Stimulated activated CD8-positive, alpha-beta memory T cell treated with anti-CD3 and anti-CD28 coated beads, Interleukin-7, amount 100 ng/mL, for 4 hours (primary cell): ENCODE results near the gene GAB4.
"Not testable (repeated sequence)": the region's sequence is repeated elsewhere in the genome, so short reads cannot be mapped to it uniquely, and the experiment has no call there.

Experiments used
- DNase-seq, 2 donors: peaks; one replicate each; pipeline ENCODE4 v3.0.0-alpha.2; 2020; ENCODE audit warnings: low read depth in 2 of 2

GAB4 gene

DNA sequence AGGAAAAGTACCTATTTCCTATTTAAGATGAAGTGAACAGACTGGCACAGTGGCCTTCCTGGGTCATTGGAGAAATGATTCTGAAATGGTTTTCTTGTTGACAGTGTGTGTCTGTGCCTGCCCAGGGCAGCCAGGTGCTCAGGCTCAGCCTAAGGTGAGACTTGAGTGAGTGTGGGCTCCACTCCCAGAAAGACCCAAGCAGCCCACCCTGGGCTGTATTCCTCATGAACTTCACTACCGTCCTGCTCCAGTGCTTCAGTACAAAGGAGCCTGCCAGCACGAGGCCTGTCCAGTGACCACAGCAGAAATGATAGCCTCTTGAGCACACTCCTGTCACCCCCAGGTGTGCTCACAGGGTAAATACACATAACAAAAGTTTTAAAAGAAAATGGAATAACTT lies 49.5 kb downstream of the GAB4 start:
- DNase-seq: no peak

DNA sequence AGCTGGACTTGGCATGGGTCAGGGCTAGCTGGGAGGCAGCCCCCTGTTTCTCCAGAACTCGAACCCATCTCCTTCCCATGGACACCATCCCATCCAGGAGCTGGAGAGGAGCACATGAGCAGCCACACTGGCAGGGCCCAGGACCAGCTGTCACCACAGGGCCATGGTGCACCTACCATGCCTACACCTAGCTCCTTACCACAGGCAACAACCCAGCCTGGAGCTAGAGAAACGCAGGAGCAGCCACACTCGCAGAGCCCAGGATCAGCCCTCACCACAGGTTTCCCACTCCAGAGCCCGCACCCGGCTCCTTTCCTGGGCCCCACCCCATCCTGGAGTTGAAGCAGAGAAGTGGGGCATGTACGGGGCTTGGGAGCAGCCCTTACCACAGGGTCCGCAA lies 50.2 kb downstream of the GAB4 start:
- no peak for DNase-seq

DNA sequence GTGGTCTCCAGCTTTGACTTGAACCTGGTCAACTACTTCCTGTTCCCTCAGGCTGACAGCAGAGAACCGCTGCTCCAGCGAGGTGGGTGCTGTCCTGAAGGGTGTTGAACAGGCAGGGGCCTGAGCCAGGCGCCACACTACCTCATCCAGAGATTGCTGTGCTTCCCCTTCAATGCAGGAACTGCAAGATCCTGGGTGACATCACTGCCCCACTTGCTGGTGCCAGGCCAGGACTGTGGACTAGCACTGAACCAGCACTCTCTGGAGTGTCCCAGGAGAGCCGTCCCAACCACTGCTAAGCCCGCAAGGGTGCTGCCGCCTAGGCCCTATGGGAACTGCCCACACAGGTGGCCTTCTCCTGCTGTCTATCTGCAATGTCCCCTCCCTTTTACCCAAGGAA lies 51.7 kb downstream of the GAB4 start:
- no peak for DNase-seq

DNA sequence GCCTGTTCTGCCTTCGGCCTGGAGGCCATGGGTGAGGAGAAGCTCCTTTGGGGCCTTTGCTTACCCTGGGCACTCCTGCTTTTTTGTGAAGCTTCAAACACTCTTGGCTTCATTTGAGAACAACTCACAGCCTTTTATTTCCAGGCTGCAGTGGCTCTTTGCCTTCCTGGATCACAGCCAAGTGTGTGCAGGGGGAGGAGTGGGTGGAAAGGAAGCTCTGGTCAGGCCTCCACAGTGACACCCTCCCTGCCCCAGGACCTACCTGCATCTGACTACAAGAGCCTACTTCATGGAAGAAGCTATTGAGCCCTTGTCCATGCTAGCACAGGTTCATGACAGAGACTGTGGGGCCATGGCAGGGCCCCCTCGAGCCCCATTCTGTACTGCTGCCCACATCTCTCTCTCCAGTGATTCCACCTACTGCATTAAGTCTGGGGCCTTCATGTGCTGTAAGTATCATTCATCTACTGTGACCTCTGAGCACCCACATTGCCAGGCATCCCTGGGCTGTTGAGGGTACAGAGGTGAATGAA lies 52.3 kb downstream of the GAB4 start:
- no peak for DNase-seq

DNA sequence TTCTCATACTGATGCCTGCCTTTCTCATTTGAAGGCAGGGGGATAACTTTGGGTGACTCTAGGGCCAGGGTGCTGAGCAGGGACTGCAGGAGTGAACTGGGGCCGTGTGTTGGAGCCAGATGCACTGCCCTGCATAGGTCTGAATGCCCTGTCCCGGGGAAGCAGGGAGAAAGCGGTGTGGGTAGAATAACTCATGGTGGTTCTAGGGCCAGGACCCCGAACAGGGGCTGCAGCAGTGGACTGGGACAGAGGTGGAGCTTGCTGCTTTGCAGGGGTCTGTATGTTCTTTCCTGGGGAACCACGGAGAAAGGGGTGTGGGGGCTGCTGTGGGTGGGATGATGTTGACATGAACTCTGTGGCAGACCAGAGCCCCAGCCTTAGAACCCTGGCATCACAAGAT lies 52.9 kb downstream of the GAB4 start:
- no peak for DNase-seq

DNA sequence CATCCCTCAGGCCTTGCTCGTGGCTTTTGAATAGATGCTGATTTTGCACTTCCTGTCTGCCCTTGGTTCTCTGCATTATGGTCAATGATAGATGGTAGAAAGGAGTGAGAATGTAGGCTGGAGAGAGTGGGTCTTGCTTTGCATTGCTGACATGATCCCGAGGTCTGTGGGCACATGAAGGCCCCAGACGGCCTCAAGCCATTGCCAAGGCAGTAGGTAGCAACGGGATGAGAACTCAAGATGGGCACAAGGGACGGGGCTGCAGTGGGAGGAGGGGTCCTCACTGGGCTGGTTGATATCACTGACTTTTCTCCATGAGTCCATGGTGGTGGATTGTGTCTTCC lies 54.0 kb downstream of the GAB4 start:
- no peak for DNase-seq

DNA sequence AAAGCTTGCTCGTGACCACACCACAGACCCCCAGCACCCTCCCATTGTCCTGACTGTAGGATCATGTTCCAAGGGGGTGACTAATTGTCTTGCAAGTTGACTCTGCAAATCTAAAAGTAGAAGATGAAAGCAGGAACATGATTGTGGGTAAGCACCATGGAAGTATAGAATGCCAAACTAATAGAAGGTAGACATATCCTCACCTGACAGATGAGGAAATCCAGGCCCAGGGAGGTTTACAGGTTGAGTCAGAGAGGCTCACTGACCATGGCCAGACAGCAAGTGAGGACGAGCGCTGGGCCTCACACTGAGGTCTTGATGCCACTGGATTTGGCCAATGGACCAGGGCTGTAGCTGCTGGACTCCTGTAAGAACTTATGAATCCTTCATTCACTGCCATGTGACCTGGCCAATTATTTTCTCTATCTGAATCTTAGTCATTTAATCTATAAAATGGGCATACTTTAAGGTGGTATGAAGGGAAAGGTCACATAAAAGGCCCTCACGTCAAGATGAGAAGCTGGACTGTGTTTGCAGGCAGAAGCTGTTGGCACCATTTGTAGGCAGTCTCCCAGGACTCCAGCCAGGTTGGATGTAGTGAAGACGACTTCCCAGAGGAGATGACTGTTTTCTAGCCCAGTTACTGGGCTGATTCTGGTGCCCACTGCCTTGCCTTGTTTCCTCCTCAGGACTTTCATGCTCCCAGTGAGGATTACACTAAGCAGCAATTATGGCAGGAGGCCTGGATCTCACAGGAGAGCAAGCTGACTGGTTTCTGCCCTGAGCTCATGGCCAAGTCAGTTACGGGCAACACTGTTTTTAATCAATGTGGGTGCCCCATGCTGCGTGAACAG lies 54.6 kb downstream of the GAB4 start:
- no peak for DNase-seq

DNA sequence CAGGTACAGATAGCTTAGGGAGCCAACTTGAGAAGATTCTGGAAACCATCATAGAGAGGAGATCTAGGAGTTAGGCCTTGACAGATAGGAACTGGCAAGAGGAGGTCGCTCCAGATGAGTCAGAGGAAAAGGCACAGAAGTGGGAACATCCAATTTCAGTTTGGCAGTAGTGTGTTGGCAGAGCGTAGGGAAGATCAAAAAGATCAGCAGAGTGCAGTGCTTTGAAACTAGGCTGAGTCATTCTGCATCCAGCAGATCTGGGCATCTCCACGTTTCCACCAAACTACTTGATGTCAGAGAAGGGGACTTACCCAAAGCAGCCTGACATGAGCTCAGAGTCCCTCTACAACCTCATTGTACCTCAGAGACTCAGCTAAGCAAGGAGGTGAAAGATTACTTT lies 58.5 kb downstream of the GAB4 start:
- no peak for DNase-seq

DNA sequence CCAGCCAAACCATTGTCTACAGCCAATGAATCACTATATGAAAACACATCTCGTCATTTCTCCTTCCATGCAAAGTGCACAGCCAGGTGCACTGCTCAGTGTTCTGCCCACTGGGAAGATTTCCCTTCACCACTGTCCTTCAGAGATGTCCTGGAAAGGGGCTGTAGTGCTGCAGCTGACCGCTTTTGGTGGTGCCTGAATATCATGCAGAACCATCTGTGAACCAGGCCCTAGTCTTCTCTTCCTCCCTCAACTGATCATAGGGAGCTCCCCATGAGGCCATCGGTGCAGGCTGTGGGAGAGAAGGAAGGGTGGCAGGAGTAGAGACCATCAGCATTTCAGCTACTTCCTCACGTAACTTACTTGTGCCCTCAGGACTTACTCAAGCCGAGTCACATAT lies 70.2 kb downstream of the GAB4 start:
- DNase-seq: no peak

DNA sequence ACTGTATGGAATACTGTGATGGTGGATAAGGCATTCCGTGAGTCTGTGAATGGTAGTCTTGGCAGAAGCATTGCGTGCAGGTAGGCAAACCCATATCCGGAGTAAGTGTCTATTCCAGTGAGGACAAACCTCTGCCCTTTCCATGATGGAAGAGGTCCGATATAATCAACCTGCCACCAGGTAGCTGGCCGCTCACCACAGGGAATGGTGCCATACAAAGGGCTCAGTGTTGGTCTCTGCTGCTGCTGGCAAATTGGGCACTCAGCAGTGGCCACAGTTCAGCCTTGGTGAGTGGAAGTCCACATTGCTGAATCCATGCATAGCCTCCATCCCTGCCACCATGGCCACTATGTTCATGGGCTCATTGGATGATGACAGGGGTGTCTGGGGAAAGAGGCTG lies 70.8 kb downstream of the GAB4 start:
- DNase-seq: not testable (repeated sequence)

DNA sequence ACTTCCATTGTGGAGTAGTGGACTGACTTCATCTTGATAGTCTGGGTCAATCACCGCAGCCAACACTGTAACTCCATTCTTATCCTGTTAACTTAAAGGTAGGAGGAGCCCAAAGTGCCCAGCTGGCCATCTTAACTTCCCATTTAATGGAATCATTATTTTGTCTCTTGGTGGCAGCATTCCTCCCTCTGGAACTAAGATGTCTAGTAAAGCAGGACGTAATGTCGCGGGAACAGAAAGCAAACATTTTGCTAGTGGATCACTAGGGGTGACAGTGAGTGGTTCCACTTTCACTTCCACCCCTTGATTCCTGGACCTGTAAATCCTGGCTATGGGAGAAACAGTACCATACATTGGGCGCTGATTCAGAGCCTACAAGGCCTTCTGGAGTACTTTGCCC lies 71.4 kb downstream of the GAB4 start:
- no peak for DNase-seq

DNA sequence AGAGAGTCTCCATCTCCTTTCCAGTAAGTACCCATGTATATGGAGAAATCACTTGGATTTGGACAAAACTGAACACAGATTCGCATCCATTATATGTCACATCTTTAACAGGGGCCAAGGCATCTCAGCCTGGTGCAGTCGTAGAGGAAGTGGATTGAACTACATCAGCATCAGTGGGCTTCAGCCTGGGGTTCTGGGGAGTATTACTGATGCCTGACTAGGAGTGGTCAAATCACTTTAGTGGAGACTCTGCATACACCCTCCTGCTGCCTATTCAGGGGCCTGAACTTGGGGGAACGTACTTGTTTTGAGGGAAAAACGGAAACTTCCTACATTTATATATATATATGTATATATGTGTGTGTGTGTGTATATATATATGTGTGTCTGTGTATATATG lies 72.8 kb downstream of the GAB4 start:
- DNase-seq: no peak

DNA sequence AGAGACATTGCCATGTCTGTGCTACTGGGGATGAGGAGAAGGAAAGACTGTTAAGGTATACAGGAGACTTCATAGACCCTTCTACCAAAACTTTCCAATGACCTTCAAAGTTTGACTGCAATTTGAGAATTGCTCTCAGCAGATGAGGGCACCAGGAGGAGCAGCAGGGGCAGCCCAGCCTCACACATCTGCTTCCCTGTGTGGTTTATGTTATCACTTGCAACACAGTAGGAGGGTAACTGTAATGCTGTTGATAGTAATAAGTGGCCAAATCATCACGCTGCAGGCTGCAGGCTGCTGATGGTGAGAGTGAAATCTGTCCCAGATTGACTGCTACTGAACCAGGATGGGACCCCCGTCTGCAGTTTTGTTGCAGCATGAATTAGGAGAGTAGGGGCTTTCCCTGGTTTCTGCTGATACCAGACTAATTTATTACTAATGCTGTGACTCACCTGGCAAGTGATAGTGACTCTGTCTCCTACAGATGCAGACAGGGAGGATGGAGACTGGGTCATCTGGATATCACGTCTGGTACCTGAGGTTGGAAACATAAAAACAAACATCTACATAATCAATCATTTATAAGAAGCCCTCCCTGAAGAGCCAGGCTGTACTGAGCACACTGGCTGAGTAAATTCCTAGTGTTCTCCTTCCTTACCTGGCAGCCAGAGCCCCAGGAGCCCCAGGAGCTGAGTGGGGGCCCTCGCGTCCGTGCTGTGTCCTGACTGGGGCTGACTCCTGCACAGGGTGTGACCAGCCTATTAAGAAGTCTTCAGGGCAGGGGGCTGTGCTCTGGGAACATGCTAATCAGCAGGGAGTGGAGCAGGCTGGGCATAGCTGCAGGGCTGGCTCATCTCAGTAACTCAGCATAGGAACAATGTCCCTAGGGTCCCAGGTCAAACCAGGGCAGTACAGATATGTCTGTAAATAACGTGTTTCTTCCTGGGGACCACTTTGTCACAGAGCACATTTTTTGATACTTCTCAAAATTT lies 74.4 kb downstream of the GAB4 start:
- no peak for DNase-seq

DNA sequence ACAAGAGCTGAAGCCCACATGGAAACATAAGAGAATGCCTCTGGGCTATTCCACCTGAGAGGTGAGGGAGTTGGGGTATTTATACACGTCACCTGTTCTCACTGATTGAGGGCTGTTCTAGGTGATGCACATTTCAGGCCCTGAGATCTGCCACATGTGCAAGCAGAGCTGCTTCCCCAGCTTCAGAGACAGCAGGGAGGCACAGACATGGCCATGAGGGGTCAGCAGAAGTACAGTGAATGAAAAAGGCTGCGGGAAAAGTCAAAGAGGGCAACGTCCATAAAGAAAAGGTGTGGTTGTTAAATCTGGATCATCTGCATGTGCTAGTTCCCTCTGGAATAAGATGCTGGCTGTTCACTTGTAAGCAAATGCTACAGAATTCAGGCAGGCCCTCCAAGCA lies 75.4 kb downstream of the GAB4 start:
- no peak for DNase-seq

DNA sequence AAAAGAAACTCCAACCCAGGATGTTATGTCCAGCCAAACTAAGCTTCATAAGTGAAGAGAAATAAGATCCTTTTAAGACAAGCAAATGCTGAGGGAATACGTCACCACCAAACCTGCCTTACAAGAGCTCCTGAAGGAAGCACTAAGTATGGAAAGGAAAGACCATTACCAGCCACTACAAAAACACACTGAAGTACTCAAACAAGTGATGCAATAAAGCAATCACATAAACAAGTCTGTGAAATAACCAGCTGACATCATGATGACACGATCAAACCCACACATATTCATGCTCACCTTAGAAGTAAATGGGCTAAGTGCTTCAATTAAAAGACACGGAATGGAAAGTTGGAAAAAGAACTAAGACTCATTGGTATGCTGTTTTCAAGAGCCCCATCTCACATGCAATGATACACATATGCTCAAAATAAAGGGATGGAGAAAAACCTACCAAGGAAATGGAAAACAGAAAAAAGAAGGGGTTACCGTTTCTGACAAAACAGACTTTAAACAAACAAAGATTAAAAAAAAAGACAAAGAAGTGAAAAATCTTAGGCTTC lies 82.5 kb downstream of the GAB4 start:
- no peak for DNase-seq

DNA sequence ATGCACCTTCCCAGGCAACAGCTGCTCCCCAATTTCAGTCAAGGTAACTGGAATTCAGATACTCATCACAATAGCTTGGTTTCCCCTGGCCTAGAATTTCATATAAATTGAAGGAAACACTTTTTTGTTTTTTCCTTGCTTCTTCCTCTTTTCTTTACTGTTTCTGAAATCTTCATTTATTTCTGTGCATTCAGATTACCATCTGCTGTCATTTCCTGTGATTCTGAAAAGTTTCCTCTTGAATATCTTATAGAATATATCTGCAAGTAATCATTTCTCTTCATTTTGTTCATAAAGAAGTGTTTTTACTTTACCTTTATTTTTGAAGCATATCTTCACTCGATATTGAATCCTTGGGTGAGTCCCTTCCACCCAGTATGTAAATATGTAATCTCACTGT lies 85.3 kb downstream of the GAB4 start:
- DNase-seq: no peak

DNA sequence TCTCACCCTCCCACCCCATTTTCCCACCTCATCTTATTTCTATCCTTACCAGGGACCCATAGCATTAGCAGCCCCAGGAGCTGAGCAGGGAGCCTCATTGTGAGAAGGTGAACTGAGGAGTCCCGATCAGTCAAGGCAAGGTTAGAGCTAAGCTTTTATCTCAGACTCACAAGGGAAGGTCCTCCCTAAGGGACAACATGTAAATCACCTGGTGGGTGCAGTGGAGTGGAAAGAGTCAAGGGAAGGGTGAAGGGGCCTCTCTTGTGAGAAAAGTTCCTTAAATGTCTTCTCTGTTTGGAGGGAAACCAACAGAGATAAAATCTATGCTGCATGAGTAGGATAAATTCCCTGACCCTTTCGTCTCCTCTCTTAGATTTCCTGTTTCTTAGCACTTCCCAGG lies 85.9 kb downstream of the GAB4 start:
- DNase-seq: no peak

DNA sequence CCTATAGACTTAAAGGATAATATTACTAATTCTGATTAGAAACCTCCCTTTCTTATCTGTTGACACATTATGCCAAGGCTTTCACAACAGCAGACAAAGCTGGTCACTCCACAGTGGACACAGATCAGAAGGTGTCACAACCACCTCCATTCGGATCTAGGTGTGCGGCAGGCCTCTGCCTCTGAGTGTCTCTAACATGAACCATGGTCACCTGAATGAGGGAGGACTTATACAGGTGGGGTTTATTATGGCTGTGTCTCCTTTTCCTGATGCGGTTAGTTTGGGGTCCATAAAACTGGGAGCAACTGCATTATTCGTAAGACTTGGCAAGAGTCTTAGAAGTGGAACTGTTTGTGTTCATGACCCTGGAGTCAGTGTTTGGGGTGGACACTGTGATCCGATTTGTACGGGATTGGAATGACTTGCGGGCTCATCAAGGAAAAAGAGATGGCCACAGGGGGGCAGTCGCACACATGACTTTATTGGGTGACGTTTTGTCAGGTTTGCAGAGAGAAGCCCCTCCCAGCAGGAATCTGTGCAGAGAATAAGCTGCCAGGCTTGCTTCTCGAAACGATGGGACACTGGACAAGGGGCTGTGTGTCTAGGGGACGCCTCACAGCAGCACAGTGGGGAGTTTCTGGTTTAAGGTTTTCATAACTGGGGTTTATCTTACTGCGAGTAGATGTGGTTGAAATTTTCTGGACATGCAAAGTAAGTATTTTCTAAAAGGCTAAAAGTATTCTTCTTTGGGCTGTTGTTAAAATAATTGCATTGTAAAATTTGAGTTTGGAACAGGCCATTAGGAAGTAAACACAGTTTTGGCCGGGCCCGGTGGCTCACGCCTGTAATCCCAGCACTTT lies 90.6 kb downstream of the GAB4 start:
- DNase-seq: peak; percentile 17 to 19

DNA sequence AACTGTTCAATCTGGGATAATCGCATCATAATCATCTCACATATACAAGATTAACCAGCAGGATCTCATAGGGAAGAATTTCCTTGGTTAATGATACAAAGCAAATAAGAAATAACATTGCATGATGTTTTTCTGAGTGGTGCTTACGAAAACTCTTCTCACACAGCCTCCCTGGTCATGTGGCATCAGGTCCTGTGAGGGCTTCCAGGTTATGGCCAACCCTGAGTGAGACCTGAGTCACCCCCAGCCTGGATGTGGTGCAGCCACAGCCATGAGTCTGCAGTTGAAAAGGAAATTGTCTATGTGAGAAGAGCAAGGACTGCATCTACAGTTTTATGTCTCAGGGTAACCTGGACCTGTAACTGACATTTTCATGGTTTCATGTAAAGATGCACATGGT lies 92.3 kb downstream of the GAB4 start:
- no peak for DNase-seq

DNA sequence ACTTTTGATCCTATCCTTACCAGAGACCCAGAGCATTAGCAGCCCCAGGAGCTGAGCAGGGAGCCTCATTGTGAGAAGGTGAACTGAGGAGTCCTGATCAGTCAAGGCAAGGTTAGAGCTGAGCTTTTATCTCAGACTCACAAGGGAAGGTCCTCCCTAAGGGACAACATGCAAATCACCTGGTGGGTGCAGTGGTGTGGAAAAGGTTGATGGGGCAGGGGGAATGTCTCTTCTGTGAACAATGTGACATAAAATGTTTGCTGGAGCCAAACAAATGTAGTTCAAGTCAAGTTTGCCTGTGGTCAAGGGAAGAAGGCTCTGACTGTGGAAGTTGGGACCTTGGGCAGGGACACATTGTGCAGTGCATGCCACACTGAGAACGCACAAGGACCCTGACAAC lies 93.1 kb downstream of the GAB4 start:
- not testable (repeated sequence) for DNase-seq

DNA sequence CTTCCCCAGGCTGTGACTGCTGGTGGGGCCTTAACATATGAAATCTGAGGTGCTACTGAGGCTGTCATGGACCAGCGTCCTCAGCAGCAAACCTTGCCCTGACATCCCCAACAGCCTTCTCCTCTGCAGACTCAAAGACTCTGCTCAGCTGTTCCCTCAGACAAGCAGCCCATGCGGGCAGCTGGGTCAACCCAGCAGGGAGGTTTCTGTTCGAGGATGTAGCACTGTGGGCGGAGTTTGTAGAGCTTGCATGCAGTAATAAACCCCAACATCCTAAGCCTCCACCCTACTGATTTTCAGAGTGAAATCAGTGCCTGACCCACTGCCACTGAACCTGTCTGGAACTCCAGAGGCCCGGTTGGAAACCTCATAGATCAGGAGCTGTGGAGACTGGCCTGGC lies 94.0 kb downstream of the GAB4 start:
- DNase-seq: no peak
